Measurements from ENCODE around the gene SLC41A1.
A peak's percentile ranks its signal among the peaks of the same experiment; 100 is the strongest.

Gene SLC41A1

DNA sequence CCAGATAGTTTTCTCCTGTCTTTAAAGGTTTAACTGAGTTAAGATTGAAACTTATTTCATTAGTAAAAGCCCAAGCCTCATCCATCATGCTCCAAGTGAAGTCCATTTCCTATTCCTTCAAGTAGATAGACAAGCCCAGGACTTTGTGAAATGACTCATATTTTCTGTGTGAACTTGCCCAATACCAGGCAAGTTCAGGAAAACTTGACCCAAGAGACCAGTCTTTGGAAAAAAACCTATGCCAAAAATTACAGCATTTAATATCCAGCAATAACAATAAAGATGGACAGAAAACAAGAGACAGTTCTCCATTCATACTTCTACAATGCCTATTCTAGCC, 37.3 kb downstream of the SLC41A1 start:
- Mint-ChIP-seq H3K4me1 (peaks cover 71% of the 10 kb centered on the region), H3K27ac (ENCODE audit: low read depth) (peak overlapping the region; percentile 98), H3K27me3 (no peaks in the 10 kb centered on the region), H3K36me3 (ENCODE audit: insufficient read depth) (peaks cover 25% of the 10 kb centered on the region), H3K4me3 (peak overlapping the region; percentile 91), H3K9me3 (no peaks in the 10 kb centered on the region)
- DNase-seq (ENCODE audit: low spot score in 2 of 2): no peak
- ATAC-seq (replicated peaks; ENCODE audit: extremely low read depth, poor library complexity, severe bottlenecking): no peak

DNA sequence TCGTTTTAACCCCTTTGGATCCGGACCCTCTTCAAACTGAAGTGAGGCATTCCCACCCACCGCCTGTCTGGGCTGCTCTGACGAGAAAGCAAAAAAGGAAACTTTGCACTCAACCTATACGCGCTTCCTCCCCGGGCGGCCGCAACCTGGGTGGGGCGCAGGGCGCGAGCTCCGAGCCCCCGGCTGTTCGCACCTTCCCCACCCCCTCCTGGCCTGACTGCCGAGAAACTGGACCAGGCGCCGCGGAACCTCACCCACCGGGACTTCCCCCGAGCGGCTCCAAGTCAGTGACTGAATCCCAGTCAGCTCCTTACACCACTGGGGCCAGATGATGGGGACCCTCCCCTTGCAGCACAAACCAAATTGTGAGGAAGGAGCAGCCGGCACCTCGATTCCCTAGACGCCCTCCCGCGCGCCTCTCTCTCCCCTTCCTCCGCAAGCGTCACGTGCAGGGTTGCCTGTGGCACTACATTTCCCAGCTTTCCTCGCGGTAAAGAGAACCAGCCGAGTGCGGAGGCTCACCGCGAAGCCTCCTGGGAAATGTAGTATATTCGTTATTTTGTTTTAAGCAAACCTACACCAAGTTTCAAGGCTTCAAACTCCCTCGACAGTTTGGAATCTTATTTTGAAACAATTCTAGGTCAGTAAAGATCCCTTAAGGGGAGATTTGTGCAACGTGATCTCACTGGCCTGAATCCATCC, 37.8 kb downstream of the SLC41A1 start, which contains the start of gene RAB29:
TSS of gene RAB29 (minus strand) at position 468 of the 702 bp plus-strand sequence. CDS start 526 bp downstream, outside the sequence.
- H3K27ac Mint-ChIP-seq (ENCODE audit: low read depth): peak within 1 kb of the TSS; percentile 98
- H3K4me3 Mint-ChIP-seq: peak within 1 kb of the TSS; percentile 91
- DNase-seq (ENCODE audit: low spot score in 2 of 2) (peak; percentile 75 to 87), ATAC-seq (replicated peaks; ENCODE audit: extremely low read depth, poor library complexity, severe bottlenecking) (peak; percentile 90)
- H3K27me3 Mint-ChIP-seq: no peaks in the 10 kb centered on the region
- no peaks in the 10 kb centered on the region for H3K9me3 Mint-ChIP-seq
- H3K36me3 Mint-ChIP-seq (ENCODE audit: insufficient read depth): peaks cover 30% of the 10 kb centered on the region
- H3K4me1 Mint-ChIP-seq: peaks cover 76% of the 10 kb centered on the region

DNA sequence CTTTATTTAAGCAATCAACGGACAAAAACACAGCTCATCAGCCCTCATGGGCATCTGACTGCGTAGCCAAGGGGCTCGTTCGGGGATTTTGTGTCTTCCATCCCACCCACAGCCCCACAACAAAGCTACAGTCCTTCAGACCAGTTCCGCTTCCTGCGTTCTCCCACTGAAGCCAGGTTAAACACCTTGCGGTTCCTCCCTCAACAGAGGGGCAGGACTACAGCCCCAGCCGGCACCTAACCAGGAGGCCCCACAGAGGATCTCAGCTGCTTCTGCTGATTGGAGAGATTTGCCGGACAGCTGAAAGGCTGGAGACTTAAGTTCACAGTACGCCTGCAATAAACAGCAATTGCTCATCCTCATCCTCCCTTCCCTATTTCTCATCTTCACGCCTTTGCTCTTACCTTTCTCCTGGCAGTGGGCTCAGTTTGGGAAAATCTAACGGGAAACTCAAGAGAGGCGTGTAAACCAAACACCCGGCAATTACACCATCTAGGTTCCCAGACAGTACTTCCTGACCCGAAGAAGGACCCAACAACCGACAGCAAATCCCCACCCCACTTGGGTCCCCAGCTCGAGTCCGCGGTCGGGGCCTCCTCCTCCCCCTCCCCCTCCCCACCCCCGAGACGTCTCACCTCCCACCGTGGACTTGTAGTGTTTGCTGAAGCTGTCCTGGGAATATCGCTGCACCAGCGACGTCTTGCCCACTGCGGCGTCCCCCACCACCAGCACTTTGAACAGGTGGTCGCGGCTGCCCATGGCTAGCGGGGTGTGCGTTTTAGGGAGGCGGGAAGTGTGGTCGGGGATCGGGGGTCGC, 38.6 kb downstream of the SLC41A1 start:
- Mint-ChIP-seq H3K27ac (ENCODE audit: low read depth) (peak overlapping the region; percentile 98), H3K9me3 (no peaks in the 10 kb centered on the region), H3K27me3 (no peaks in the 10 kb centered on the region), H3K4me3 (peak overlapping the region; percentile 91), H3K36me3 (ENCODE audit: insufficient read depth) (peaks cover 38% of the 10 kb centered on the region), H3K4me1 (peaks cover 76% of the 10 kb centered on the region)
- ATAC-seq (replicated peaks; ENCODE audit: extremely low read depth, poor library complexity, severe bottlenecking) (peak; percentile 31), DNase-seq (ENCODE audit: low spot score in 2 of 2) (peak; percentile 22 to 28)

DNA sequence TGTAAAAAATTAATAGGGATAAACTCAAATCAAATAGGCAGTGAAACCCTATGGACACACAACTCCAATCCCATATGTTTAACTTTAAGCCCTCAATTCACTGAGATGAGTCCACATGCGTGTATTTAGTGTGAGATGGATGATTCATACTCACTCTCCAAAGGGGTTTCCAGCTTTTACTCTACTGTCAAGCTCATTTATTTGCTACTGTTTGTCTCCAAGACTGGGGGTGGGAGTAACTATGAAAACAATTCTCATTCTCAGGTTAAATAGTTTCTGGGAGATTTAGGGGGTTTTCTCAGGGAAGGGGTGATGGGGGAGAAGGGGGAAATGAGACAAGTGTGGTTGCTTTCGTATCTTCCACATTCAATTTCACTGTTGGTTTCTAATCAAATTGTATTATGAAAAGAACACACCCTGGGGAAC, 40.4 kb downstream of the SLC41A1 start:
- no peak for ATAC-seq (replicated peaks; ENCODE audit: extremely low read depth, poor library complexity, severe bottlenecking)
- peaks cover 53% of the 10 kb centered on the region for H3K36me3 Mint-ChIP-seq (ENCODE audit: insufficient read depth)
- peaks cover 61% of the 10 kb centered on the region for H3K4me1 Mint-ChIP-seq
- DNase-seq (ENCODE audit: low spot score in 2 of 2): no peak
- no peaks in the 10 kb centered on the region for H3K9me3 Mint-ChIP-seq
- peak overlapping the region; percentile 91 for H3K4me3 Mint-ChIP-seq
- peak overlapping the region; percentile 98 for H3K27ac Mint-ChIP-seq (ENCODE audit: low read depth)
- H3K27me3 Mint-ChIP-seq: no peaks in the 10 kb centered on the region

DNA sequence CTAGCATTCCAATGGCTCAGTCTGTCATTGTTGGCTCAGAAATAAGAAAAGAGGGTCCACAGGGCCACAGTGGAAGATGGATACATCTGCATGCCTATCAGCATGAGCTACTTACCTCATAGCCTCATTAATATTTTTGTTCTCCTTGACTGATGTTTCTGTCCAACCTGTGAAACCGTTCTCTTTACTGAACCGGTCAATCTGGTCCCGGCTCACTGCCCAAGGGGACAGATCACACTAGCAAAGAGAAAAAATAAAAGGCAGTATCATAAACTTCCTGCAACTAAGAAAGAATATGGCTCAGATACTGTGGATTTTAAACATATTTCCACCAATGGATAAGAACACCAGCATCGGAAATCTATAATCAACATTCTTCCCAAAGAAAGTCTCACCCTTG, 42.4 kb downstream of the SLC41A1 start:
- Mint-ChIP-seq H3K4me3 (no peak overlapping the region), H3K27ac (ENCODE audit: low read depth) (peak overlapping the region; percentile 62), H3K36me3 (ENCODE audit: insufficient read depth) (peaks cover 59% of the 10 kb centered on the region), H3K27me3 (no peaks in the 10 kb centered on the region), H3K4me1 (peaks cover 55% of the 10 kb centered on the region), H3K9me3 (no peaks in the 10 kb centered on the region)
- DNase-seq (ENCODE audit: low spot score in 2 of 2): no peak
- ATAC-seq (replicated peaks; ENCODE audit: extremely low read depth, poor library complexity, severe bottlenecking): no peak

DNA sequence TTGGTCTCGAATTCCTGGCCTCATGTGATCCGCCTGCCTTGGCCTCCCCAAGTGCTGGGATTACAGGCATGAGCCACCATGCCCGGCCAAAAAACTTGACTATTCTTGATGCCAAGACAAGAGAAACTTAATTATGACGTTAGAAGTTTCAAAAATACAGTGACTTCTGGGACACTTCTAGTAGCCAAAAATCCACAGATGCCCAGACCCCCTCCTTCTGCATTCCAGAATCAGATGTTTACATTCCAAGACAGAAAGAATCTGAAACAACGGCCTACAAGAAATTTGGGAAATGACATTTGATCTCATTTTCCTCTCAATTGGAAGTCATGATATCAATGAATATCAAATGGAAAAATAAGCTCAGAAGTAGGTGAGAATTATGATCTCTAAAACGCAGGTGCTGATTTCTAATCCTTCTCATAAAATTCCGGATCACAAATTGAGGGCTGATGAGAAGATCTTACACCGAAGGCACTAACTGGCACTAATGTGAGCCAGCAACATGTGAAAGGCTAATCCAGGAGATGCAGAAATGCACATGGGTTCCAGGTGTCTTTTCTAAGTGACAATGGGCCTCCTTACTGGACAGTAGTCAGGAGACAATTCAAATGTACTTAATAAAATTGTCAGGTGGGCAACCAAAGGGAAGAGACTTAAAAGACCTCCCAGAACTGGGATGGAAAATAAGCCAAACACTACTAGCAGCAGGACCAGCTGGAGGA, 43.2 kb downstream of the SLC41A1 start:
- Mint-ChIP-seq H3K9me3 (no peaks in the 10 kb centered on the region), H3K27ac (ENCODE audit: low read depth) (peak overlapping the region; percentile 80), H3K36me3 (ENCODE audit: insufficient read depth) (peaks cover 52% of the 10 kb centered on the region), H3K4me3 (no peak overlapping the region), H3K4me1 (peaks cover 49% of the 10 kb centered on the region), H3K27me3 (no peaks in the 10 kb centered on the region)
- ATAC-seq (replicated peaks; ENCODE audit: extremely low read depth, poor library complexity, severe bottlenecking) (no peak), DNase-seq (ENCODE audit: low spot score in 2 of 2) (no peak)

DNA sequence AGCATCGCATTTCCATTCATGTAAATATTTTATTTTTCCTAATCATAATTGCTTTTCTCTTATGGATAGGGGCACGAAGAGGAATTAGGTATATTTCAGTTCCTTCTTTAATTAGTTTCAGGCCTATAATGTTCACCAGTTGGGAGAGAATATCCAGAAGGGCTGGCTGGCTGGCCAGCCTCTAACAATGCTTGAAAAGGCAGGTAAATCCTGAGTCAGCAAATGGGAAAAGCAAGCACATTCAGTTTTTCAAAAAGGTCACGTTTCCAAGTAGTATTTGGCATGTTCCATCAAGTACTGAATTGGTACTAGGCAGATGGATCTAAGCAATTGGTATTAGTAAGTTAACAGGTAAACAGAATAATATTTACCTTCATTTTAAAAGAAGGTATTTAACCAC, 45.8 kb downstream of the SLC41A1 start:
- ATAC-seq (replicated peaks; ENCODE audit: extremely low read depth, poor library complexity, severe bottlenecking) (no peak), DNase-seq (ENCODE audit: low spot score in 2 of 2) (no peak)
- Mint-ChIP-seq H3K36me3 (ENCODE audit: insufficient read depth) (peaks cover 43% of the 10 kb centered on the region), H3K27me3 (no peaks in the 10 kb centered on the region), H3K27ac (ENCODE audit: low read depth) (no peak overlapping the region), H3K9me3 (no peaks in the 10 kb centered on the region), H3K4me3 (no peak overlapping the region), H3K4me1 (peaks cover 27% of the 10 kb centered on the region)

DNA sequence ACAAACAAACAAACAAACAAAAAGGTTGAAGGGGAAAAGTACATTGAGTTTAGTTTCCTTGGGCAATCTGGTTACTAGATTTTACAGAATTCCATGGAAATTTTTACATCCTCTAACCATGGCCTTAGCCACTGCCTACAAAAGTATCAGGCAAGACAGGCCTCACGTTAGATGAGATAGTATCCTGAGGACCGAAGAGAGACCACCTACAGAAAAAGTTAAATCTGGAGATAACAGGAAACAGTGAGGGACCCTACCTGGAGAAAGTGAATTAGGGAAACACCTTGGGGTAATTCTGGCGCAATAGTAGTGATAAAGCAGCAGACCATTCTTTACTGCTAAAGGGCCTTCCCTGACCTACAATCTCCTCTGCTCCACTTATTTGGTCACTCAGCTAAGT, 46.4 kb downstream of the SLC41A1 start:
- ATAC-seq (replicated peaks; ENCODE audit: extremely low read depth, poor library complexity, severe bottlenecking) (no peak), DNase-seq (ENCODE audit: low spot score in 2 of 2) (no peak)
- H3K4me3 Mint-ChIP-seq: no peak overlapping the region
- peaks cover 38% of the 10 kb centered on the region for H3K36me3 Mint-ChIP-seq (ENCODE audit: insufficient read depth)
- no peak overlapping the region for H3K27ac Mint-ChIP-seq (ENCODE audit: low read depth)
- peaks cover 20% of the 10 kb centered on the region for H3K4me1 Mint-ChIP-seq
- no peaks in the 10 kb centered on the region for H3K9me3 Mint-ChIP-seq
- H3K27me3 Mint-ChIP-seq: no peaks in the 10 kb centered on the region

DNA sequence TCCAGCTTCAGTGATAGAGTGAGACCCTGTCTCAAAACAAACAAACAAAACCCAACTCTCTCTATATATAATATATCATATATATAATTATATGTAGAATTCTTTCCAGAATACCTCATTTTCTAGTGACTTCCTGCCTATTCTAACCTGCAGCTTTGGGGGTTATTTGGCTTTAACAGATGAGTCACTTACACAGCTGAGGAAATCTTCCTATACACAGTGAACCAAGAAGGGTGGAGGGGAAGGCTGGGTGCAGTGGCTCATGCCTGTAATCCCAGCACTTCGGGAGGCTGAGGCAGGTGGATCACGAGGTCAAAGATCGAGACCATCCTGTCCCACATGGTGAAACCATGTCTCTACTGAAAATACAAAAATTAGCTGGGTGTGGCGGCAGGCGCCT, 47.0 kb downstream of the SLC41A1 start:
- DNase-seq (ENCODE audit: low spot score in 2 of 2) (no peak), ATAC-seq (replicated peaks; ENCODE audit: extremely low read depth, poor library complexity, severe bottlenecking) (no peak)
- H3K27ac Mint-ChIP-seq (ENCODE audit: low read depth): no peak overlapping the region
- H3K4me3 Mint-ChIP-seq: no peak overlapping the region
- H3K27me3 Mint-ChIP-seq: no peaks in the 10 kb centered on the region
- H3K4me1 Mint-ChIP-seq: peaks cover 15% of the 10 kb centered on the region
- peaks cover 41% of the 10 kb centered on the region for H3K36me3 Mint-ChIP-seq (ENCODE audit: insufficient read depth)
- no peaks in the 10 kb centered on the region for H3K9me3 Mint-ChIP-seq

DNA sequence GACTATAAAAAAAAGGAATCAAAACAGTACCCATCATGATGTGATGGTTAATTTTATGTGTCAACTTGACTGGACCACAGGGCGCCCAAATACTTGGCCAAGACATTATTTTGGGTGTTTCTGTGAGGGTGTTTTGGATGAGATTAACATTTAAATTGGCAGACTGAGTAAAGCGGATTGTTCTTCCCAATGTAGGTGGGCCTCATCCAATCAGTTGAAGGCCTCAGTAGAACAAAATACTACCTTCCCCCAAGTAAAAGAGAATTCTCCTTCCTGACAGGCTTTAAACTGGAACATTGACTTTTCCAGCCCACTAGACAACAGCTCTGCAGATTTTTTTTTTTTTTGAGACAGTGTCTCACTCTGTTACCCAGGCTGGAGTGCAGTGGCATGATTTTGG, 48.4 kb downstream of the SLC41A1 start:
- no peak overlapping the region for H3K27ac Mint-ChIP-seq (ENCODE audit: low read depth)

DNA sequence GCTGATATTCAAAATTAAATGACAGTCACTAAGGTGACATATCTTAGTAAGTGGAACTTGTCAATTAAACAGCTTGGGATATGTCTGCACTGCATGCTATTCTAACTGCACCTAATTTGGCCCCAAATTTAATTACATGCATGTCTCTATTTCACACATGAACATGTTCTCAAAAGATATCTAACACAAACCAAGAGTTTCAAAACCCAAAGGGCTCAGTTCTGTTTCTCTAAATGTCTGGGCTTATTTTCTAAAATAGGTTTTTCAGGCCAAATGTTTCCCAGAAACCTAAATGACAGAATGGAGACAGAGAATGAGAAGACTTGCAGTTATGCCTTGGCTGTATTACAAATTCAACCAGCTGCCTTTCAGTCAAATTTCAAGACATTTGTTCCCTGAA, 49.0 kb downstream of the SLC41A1 start:
- H3K27ac Mint-ChIP-seq (ENCODE audit: low read depth): no peak overlapping the region
- ATAC-seq (replicated peaks; ENCODE audit: extremely low read depth, poor library complexity, severe bottlenecking): no peak
- H3K36me3 Mint-ChIP-seq (ENCODE audit: insufficient read depth): peaks cover 20% of the 10 kb centered on the region
- H3K4me3 Mint-ChIP-seq: no peak overlapping the region
- peaks cover 7% of the 10 kb centered on the region for H3K4me1 Mint-ChIP-seq
- DNase-seq (ENCODE audit: low spot score in 2 of 2): no peak
- no peaks in the 10 kb centered on the region for H3K9me3 Mint-ChIP-seq
- no peaks in the 10 kb centered on the region for H3K27me3 Mint-ChIP-seq

More for the DNA sequence above, 48.4 kb downstream of the SLC41A1 start:
- no peaks in the 10 kb centered on the region for H3K9me3 Mint-ChIP-seq
- H3K4me1 Mint-ChIP-seq: peaks cover 7% of the 10 kb centered on the region
- no peak for ATAC-seq (replicated peaks; ENCODE audit: extremely low read depth, poor library complexity, severe bottlenecking)
- no peaks in the 10 kb centered on the region for H3K27me3 Mint-ChIP-seq
- DNase-seq (ENCODE audit: low spot score in 2 of 2): no peak
- no peak overlapping the region for H3K4me3 Mint-ChIP-seq
- H3K36me3 Mint-ChIP-seq (ENCODE audit: insufficient read depth): peaks cover 26% of the 10 kb centered on the region

DNA sequence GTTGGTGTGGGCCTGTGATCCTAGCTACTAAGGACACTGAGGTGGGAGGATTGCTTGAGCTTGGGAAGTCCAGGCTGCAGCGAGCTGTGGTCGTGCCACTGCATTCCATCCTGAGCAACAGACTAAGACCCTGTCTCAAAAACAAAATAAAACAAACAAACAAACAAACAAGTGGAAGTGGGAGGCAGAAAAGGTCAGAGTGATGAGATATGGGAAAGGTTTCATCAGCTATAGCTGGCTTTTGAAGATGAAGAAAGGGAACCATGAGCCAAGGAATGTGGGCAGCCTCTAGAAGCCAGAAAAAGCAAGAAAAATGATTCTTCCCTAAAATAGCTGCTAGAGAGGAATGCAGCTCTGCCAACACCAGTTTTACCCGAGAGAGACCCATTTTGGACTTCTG, 52.4 kb downstream of the SLC41A1 start:
- Mint-ChIP-seq H3K36me3 (ENCODE audit: insufficient read depth) (peaks cover 3% of the 10 kb centered on the region), H3K9me3 (no peaks in the 10 kb centered on the region), H3K27ac (ENCODE audit: low read depth) (no peak overlapping the region), H3K27me3 (no peaks in the 10 kb centered on the region), H3K4me3 (no peak overlapping the region), H3K4me1 (no peaks in the 10 kb centered on the region)
- DNase-seq (ENCODE audit: low spot score in 2 of 2): no peak
- ATAC-seq (replicated peaks; ENCODE audit: extremely low read depth, poor library complexity, severe bottlenecking): no peak
